Cardiac muscle cell (in vitro differentiated cells and primary cell): ENCODE results near the gene SCGB2B2. TPM values are rescaled to one million over a fixed set of nuclear protein-coding genes. Genes with fewer than 3 reads are reported as not detected.

Experiments used
- DNase-seq, 2 donors: peaks; one replicate each; pipeline versions ENCODE4 v3.0.0 to v3.0.0-alpha.2; 2010 to 2017; ENCODE audit warnings: low read depth in 1 of 2, low spot score in 1 of 2
- H3K27ac ChIP-seq: fragments of 200-600 bp; sonication (generic); 2 replicates; pipeline ENCODE4 v1.5.1; 2016
- H3K27me3 ChIP-seq: fragments of 200-600 bp; sonication (generic); 2 replicates; pipeline ENCODE4 v1.6.0; 2016; ENCODE audit warnings: control low read depth
- H3K36me3 ChIP-seq: fragments of 200-600 bp; sonication (generic); 2 replicates; pipeline ENCODE4 v1.5.1; 2016; ENCODE audit warnings: control low read depth
- H3K4me1 ChIP-seq: fragments of 200-600 bp; sonication (generic); 2 replicates; pipeline ENCODE4 v1.8.1; 2017; ENCODE audit warnings: low read depth, mild to moderate bottlenecking, mixed run types
- H3K4me3 ChIP-seq: fragments of 200-600 bp; sonication (generic); 2 replicates; pipeline ENCODE4 v1.5.1; 2016; ENCODE audit warnings: mild to moderate bottlenecking
- H3K9me3 ChIP-seq: fragments of 200-600 bp; sonication (generic); 2 replicates; pipeline ENCODE4 v1.5.1; 2017; ENCODE audit warnings: low read depth, mild to moderate bottlenecking, control low read depth
- polyA plus RNA-seq: library from polyadenylated mRNA; unstranded; fragments of >200 nt; fragmentation: Nextera tagmentation; extraction: Ambion mirVana; gene quantifications from 2 replicates; pipeline ENCODE4 v1.2.1, GENCODE V29; 2016
- total RNA-seq: library from RNA; depleted of rRNA; stranded (reverse); fragments of >200 nt; gene quantifications from 2 replicates; pipeline ENCODE4 v1.2.3, GENCODE V29; 2016
- TF ChIP-seq, protein P1 (sequence below): IDR thresholded peaks from 2 replicates; pipeline ENCODE4 v1.5.1; 2012; ENCODE audit warnings: low read depth, mild to moderate bottlenecking, low read length

SCGB2B2 gene
- total and polyA plus RNA-seq, 2 experiments from 2014 or later, result 0.23 to 0.27 TPM

DNA sequence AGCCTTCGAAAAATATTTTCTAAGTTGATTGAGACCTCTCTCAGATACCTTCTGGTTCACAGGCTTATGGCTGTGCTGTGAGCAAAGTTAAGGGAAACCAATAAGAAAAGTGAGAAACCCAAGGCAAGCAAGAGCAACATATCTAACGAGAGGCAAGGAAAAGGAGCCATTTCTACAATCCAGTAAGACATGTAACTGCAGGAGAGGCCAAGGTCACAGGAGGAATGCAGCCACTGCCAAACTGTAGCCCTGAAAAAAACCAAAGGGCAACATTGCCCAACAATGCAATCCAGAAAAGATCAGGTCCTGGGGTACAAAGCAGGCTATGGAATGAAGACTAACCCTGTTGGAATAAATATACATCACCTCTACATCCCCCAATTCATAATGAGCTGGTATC lies 21.3 kb downstream of the SCGB2B2 start:
- H3K9me3 ChIP-seq, result no peaks in the 10 kb centered on the region

DNA sequence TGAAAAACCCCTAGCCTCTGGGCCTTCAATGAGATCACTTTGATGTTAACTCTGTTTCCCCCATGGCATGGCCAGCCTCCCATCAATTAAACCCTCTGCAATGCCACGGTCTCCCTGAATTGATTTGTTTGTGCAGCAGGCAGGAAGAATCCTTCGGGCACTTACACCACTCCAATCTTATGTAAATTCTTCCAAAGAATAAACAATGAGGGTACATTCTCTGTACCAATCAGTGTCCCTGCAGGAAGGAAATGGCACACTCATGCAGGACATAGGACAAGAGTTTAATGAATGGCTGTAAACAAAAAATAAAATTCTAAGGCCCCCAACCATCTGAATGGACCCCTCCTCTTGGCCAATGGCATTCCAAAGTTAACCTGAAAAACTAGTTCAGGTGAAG lies 22.2 kb downstream of the SCGB2B2 start:
- H3K4me1 ChIP-seq, result no peaks in the 10 kb centered on the region
- H3K27me3 ChIP-seq, result no peaks in the 10 kb centered on the region
- no peak overlapping the region for H3K4me3 ChIP-seq
- no peaks in the 10 kb centered on the region for H3K9me3 ChIP-seq
- TF ChIP-seq, protein P1, sequence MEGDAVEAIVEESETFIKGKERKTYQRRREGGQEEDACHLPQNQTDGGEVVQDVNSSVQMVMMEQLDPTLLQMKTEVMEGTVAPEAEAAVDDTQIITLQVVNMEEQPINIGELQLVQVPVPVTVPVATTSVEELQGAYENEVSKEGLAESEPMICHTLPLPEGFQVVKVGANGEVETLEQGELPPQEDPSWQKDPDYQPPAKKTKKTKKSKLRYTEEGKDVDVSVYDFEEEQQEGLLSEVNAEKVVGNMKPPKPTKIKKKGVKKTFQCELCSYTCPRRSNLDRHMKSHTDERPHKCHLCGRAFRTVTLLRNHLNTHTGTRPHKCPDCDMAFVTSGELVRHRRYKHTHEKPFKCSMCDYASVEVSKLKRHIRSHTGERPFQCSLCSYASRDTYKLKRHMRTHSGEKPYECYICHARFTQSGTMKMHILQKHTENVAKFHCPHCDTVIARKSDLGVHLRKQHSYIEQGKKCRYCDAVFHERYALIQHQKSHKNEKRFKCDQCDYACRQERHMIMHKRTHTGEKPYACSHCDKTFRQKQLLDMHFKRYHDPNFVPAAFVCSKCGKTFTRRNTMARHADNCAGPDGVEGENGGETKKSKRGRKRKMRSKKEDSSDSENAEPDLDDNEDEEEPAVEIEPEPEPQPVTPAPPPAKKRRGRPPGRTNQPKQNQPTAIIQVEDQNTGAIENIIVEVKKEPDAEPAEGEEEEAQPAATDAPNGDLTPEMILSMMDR, result no peak
- no peak for DNase-seq
- H3K36me3 ChIP-seq, result no peaks in the 10 kb centered on the region
- H3K27ac ChIP-seq, result no peak overlapping the region

More for the DNA sequence above, 21.3 kb downstream of the SCGB2B2 start:
- Histone ChIP-seq H3K4me3 (no peak overlapping the region), H3K27ac (no peak overlapping the region), H3K36me3 (no peaks in the 10 kb centered on the region), H3K4me1 (no peaks in the 10 kb centered on the region), H3K27me3 (no peaks in the 10 kb centered on the region)
- no peak for DNase-seq
- TF ChIP-seq, protein P1, result no peak

DNA sequence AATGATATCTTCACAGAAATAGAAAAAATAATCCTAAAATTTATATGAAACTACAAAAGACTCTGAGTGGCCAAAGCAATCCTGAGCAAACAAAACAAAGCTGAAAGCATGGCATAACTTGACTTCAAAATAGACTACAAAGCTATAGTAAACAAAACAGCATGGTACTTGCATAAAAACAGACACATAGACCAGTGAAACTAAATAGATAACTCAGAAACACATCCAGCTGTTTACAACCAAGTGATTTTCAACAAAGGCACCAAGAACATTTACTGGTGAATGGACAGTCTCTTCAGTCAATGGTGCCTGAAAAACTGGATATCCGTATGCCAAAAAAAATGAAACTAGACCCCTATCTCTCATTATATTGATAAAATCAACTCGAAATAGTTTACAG lies 25.2 kb downstream of the SCGB2B2 start:
- no peak for DNase-seq
- Histone ChIP-seq H3K4me1 (no peaks in the 10 kb centered on the region), H3K27ac (no peak overlapping the region), H3K27me3 (no peaks in the 10 kb centered on the region), H3K4me3 (no peak overlapping the region), H3K36me3 (no peaks in the 10 kb centered on the region), H3K9me3 (no peaks in the 10 kb centered on the region)
- TF ChIP-seq, protein P1, result no peak

DNA sequence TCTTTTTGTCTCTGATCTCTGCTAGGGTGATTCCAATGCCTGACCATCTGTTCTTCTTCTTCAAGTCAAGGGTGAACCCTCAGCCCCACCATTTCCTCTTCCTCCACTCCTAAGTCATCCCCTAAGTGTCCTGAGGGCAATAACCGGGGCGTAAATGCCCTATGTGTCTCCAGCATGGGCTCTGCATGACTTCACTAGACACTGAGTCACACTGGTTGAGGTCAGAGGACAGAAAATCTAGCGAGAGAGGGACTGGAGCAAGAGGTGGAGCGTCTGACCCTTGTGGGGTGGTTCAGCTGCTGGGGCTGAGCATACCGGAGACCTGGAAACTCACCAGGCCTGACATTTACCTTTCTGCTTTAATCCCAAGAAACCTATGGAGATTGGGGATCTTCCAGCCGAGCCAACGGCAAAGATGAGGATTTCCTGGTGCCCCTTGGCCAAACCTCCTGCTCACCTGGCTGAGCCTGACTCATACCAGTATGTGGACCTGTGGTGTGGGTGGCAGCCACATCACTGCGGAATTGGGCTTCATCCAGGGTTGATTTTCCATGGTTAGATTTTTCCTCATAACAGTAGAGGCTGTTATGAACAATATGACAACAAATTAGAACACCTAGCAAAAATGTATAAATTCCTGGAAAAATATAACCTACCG lies 26.9 kb downstream of the SCGB2B2 start:
- TF ChIP-seq, protein P1, result no peak
- Histone ChIP-seq H3K36me3 (no peaks in the 10 kb centered on the region), H3K4me3 (no peak overlapping the region), H3K27ac (no peak overlapping the region), H3K4me1 (no peaks in the 10 kb centered on the region), H3K27me3 (no peaks in the 10 kb centered on the region), H3K9me3 (no peaks in the 10 kb centered on the region)
- no peak for DNase-seq

DNA sequence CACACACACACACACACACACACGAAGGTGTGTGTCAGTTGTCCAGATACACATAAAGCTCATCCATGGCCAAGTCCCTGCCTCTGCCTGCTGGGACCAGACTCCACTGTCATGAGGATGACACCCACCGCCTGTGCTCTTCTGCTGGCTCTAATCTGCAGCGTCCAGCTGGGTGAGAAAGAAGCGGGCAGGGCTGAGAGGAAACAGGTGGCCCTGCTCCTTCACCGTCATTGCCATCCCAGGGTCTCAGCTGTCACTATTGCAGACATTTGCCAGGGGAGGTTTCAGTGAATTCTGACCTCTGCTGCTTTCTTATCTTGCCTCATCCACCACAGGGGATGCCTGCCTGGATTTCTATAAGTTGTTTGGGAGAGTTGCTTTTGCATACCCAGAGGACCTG lies 31.4 kb downstream of the SCGB2B2 start:
- no peaks in the 10 kb centered on the region for H3K9me3 ChIP-seq
- TF ChIP-seq, protein P1, result no peak
- no peaks in the 10 kb centered on the region for H3K27me3 ChIP-seq
- DNase-seq, result peak in 1 of 2 donors; percentile 1
- no peak overlapping the region for H3K27ac ChIP-seq
- no peaks in the 10 kb centered on the region for H3K36me3 ChIP-seq
- no peak overlapping the region for H3K4me3 ChIP-seq
- no peaks in the 10 kb centered on the region for H3K4me1 ChIP-seq
